ENCODE data around the gene TNXB. TPM values are rescaled to one million over a fixed set of nuclear protein-coding genes. Genes with fewer than 3 reads are reported as not detected.

Gene TNXB
- total and polyA plus RNA-seq, 9 of the 15 experiments (the other 6 are each of a cell fraction or from before 2014, with no cell fraction given), result 0.14 to 28.1 (median 12.4) TPM

DNA sequence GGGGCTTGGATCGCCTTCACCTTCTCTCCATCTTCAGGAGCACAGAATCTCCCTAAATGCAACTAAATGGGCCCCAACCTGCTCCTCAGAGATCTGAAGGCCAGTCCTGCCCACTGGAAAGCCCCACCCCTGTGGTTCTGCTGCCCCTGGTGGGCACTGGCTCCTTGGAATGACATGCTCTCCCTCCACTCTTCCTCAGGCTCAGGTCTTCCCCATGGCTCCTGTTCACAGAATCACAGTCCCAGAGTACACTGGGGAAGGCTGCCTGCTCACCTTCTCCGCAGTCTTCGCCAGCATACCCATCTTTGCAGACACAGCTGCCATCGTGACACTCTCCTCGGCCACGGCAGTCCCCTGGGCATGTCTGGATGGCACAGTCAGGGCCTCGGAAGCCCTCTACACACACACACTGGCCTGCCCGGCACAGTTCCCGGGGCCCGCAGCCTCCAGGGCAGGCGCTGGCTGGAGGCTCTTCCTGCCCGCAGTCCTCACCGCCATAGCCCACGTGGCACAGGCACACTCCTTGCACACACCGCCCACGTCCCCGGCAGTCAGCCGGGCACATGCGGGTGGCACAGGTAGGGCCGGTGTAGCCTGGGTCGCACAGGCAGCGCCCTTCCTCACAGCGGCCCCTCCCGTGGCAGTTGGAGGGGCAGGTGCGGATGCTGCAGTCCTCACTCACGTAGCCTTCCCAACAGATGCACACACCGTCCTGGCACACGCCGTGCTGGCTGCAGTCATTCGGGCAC, 13.6 kb downstream of the TNXB start:
- H2AFZ ChIP-seq (ENCODE audit: low read depth, low read length), result no peak overlapping the region
- ChIA-PET POLR2A (interaction anchor here (0.6 to 7.4 kb wide), 3 partner anchors 13 to 17 kb away, joined by 3 to 38 read pairs (median 3); partner anchors contain the start of gene TNXB), CTCF (ENCODE audit: low intra/inter-chr PET ratio) (no interaction called here)
- BruUV-seq (replicated peaks), result no TSS peak
- peaks cover 47 to 69% of the 10 kb centered on the region in 2 experiments for H3K27me3 ChIP-seq (ENCODE audit: control insufficient read depth in 2 of 2, insufficient read depth in 2 of 2, low read length in 2 of 2)
- ATAC-seq, result no peak; the same call in 2 of the 3 replicates
- no peaks in the 10 kb centered on the region for H3K79me2 ChIP-seq (ENCODE audit: control insufficient read depth, insufficient read depth, low read length)
- H3K4me1 ChIP-seq (replicated peaks in 1 of 2; ENCODE audit: control insufficient read depth in 2 of 2, insufficient read depth in 2 of 2, low read length in 2 of 2), result peaks cover 9 to 22% of the 10 kb centered on the region in 2 experiments
- no peak overlapping the region for H3K27ac ChIP-seq (ENCODE audit: extremely low read depth, low read depth, low read length)
- no peak for FAIRE-seq
- no peak for TF ChIP-seq CAMTA2 (CRISPR knock-in tag; conservative IDR thresholded peaks at IDR 0.05)
- TF ChIP-seq HNRNPL (IDR thresholded peaks at IDR 0.05; ENCODE audit: low read depth, low read length), result 0 out of 2 replicates have a peak, but pooled peaks have one; percentile 40
- 17% methylated on average over 30 of the region's 30 CpGs for WGBS (ENCODE audit: insufficient coverage, low coverage, missing lambda C conversion rate)
- no peak overlapping the region for H3K4me3 ChIP-seq
- in situ Hi-C loops (cut with MboI) (loop anchor here (10.0 kb wide), 1 partner anchor 319 kb away; no protein-coding TSS in a partner anchor), intact Hi-C loops (cut with micrococcal nuclease) (no loop called here)
- no peaks in the 10 kb centered on the region for H3K36me3 ChIP-seq (ENCODE audit: control insufficient read depth, insufficient read depth, low read length)
- no peaks in the 10 kb centered on the region for H3K9me1 ChIP-seq (ENCODE audit: control insufficient read depth, insufficient read depth, low read length)
- no peaks in the 10 kb centered on the region for H3K9me3 ChIP-seq (replicated peaks; ENCODE audit: control insufficient read depth, insufficient read depth, low read depth, low read length)
- H3K9ac ChIP-seq (ENCODE audit: insufficient read depth in 1 of 2, low read depth in 2 of 2, low read length in 2 of 2), result no peak overlapping the region
- H4K20me1 ChIP-seq (replicated peaks; ENCODE audit: control insufficient read depth, insufficient read depth, low read length), result no peaks in the 10 kb centered on the region; the same call in 1 of the 2 replicates
- no peak overlapping the region for H3K4me2 ChIP-seq (ENCODE audit: insufficient read depth, low read length)
- DNase-seq (ENCODE audit: extremely low read depth in 1 of 4, low spot score in 3 of 4), result no peak

DNA sequence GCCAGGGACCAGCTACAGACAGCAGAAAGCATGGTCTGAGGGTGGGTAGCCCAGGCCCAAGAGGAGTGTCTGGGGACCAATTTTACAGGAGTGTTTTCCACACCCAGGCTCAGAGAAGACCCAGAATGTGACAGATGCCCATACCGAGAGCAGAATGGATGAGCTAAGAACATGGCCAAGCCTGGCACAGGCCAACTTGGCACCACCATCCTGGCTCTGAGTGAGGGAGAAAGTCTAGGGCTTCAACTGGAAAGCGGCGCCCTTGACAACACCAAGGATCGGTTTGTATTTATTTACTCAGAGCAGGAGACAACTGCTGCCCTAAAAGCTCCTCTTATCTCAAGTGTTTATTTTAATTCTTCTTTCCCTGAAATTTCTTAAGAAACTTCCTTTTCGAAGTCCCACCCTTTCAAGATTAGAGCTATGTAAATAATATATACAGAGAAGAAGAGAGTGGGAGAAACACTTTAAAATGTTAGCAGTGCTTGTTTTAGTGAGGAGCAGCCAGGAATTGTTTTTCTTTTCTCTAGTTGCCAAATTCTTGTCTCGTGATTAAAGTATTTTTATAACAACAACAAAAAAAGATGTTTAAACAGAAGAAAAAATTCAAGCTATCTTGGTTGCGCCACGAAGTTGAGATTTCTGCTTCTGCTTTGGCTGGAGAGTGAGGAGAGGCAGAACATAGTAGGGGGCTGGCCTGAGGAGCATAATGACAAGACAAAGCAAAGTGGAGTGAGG, 16.2 kb downstream of the TNXB start:
- intact Hi-C loops (cut with micrococcal nuclease), result no loop called here
- peaks cover 50 to 65% of the 10 kb centered on the region in 2 experiments for H3K27me3 ChIP-seq (ENCODE audit: control insufficient read depth in 2 of 2, insufficient read depth in 2 of 2, low read length in 2 of 2)
- ATAC-seq, result no peak
- H3K9me3 ChIP-seq (replicated peaks; ENCODE audit: control insufficient read depth, insufficient read depth, low read depth, low read length), result no peaks in the 10 kb centered on the region
- H2AFZ ChIP-seq (ENCODE audit: low read depth, low read length), result 0 out of 2 replicates have a peak overlapping the region, but pooled peaks have one; percentile 13
- in situ Hi-C loops (cut with MboI), result loop anchor here (10.0 kb wide), 1 partner anchor 322 kb away; no protein-coding TSS in a partner anchor
- no peaks in the 10 kb centered on the region for H3K79me2 ChIP-seq (ENCODE audit: control insufficient read depth, insufficient read depth, low read length)
- DNase-seq (ENCODE audit: extremely low read depth in 1 of 4, low spot score in 3 of 4), result no peak
- no peak overlapping the region for H3K27ac ChIP-seq (ENCODE audit: extremely low read depth, low read depth, low read length)
- no peak overlapping the region for H3K4me3 ChIP-seq
- peaks cover 9 to 29% of the 10 kb centered on the region in 2 experiments for H3K4me1 ChIP-seq (replicated peaks in 1 of 2; ENCODE audit: control insufficient read depth in 2 of 2, insufficient read depth in 2 of 2, low read length in 2 of 2)
- H3K36me3 ChIP-seq (ENCODE audit: control insufficient read depth, insufficient read depth, low read length), result no peaks in the 10 kb centered on the region
- WGBS (ENCODE audit: insufficient coverage, low coverage, missing lambda C conversion rate), result 0% methylated on average over 8 of the region's 8 CpGs
- no peaks in the 10 kb centered on the region for H3K9me1 ChIP-seq (ENCODE audit: control insufficient read depth, insufficient read depth, low read length)
- BruUV-seq (replicated peaks), result no TSS peak
- FAIRE-seq, result no peak
- TF ChIP-seq POLR2A (conservative IDR thresholded peaks at IDR 0.05) (no peak), SOX6 (IDR thresholded peaks at IDR 0.05) (peak; percentile 27; the same call in 1 of the 2 replicates)
- ChIA-PET CTCF (ENCODE audit: low intra/inter-chr PET ratio) (no interaction called here), POLR2A (interaction anchor here (0.9 to 7.4 kb wide), 4 partner anchors 11 to 75 kb away, joined by 3 to 38 read pairs (median 5); partner anchors contain the start of gene TNXB)
- H3K9ac ChIP-seq (ENCODE audit: insufficient read depth in 1 of 2, low read depth in 2 of 2, low read length in 2 of 2), result peak overlapping the region in 1 of 2 experiments; percentile 50; a peak in 1 of 4 replicates
- no peaks in the 10 kb centered on the region; the same call in 1 of the 2 replicates for H4K20me1 ChIP-seq (replicated peaks; ENCODE audit: control insufficient read depth, insufficient read depth, low read length)
- no peak overlapping the region for H3K4me2 ChIP-seq (ENCODE audit: insufficient read depth, low read length)

All from K562 (cell line).